Cardiac fibroblast (primary cell): ENCODE data around the gene POLDIP3.

Experiments
- DNase-seq, 2 donors: peaks; one replicate each; pipeline versions ENCODE4 v3.0.0 to v3.0.0-alpha.2; 2010; ENCODE audit warnings: low read depth in 2 of 2
- H3K4me3 ChIP-seq, 2 donors: replicated peaks in 1 of 2; 1 replicate in 1 of 2; 2 replicates in 1 of 2; pipeline ENCODE4 v1.5.1; 2011; ENCODE audit warnings: low read depth in 2 of 2, low read length in 2 of 2, mild to moderate bottlenecking in 2 of 2, moderate library complexity in 1 of 2
- TF ChIP-seq, protein P1 (sequence below): IDR thresholded peaks from one replicate; pipeline ENCODE4 v1.5.1; 2011; ENCODE audit warnings: low read depth, mild to moderate bottlenecking, low read length, inconsistent platforms

POLDIP3 gene

DNA sequence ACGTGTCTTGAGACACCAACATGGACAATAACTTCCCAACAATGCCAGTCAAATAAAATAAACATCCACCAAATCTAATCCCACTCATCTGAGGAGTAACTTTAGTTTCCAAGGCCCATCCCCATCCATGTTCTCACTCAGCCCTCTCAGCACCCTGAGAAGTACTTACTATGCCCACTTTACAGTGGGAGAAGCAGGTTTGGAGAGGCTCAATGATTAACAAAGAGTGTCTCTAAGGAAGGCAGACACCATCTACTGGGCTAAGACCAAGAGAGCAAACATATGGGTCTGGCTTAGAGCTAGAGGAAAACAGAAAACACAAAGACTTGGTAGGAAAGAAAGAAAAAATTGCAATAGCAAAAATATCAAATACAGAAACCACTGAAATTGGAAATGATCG, 11.3 kb downstream of the POLDIP3 start:
- H3K4me3 ChIP-seq: no peak overlapping the region
- TF ChIP-seq, protein P1, sequence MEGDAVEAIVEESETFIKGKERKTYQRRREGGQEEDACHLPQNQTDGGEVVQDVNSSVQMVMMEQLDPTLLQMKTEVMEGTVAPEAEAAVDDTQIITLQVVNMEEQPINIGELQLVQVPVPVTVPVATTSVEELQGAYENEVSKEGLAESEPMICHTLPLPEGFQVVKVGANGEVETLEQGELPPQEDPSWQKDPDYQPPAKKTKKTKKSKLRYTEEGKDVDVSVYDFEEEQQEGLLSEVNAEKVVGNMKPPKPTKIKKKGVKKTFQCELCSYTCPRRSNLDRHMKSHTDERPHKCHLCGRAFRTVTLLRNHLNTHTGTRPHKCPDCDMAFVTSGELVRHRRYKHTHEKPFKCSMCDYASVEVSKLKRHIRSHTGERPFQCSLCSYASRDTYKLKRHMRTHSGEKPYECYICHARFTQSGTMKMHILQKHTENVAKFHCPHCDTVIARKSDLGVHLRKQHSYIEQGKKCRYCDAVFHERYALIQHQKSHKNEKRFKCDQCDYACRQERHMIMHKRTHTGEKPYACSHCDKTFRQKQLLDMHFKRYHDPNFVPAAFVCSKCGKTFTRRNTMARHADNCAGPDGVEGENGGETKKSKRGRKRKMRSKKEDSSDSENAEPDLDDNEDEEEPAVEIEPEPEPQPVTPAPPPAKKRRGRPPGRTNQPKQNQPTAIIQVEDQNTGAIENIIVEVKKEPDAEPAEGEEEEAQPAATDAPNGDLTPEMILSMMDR: no peak
- DNase-seq: no peak

DNA sequence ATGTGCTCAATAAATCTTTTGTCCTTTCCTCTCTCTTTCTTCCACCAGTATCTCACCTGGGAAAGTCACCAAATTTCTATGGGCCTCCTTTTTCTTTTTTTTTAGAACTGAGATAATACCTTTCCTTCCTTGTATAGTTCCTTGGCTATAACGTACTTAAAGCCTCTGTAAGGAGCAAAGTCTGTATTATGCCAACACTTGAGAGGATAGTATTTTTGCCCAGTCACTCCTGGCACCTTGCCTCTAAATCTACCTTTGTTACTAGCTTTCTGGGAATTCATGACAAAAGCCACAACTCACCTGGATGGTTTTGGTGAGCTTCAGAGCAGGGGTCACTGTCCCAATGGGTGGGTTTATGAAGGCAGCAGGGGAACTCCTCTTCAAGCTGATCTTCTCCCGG, 12.2 kb downstream of the POLDIP3 start:
- TF ChIP-seq, protein P1: no peak
- H3K4me3 ChIP-seq: no peak overlapping the region
- no peak for DNase-seq

DNA sequence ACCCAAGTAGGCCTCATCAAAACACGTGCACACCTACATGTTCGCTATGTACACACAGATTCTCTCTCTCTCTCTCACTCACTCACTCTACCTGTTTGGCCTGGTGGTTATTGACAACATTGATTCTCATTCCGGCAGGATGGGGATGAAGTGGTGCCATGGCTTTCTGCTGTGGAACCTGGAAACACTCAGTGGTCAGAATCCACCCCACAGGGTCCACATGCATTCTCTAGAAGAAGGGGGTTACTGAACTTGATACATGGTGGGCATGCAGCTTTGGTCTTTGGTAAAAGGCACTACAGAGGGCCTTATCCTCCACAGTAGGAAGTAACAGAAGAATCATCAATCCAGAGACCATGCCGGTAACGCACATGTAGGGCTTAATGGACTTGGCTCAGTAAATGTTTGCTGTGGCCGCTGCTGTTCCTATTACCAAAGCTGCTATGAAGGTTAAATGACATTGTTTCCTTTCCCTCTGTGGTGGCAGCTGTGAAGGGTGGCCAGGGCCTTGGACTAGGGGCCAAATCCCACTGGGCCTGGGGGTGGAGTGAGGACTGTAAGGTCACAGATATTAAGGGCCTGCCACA, 12.7 kb downstream of the POLDIP3 start:
- no peak for DNase-seq
- no peak overlapping the region for H3K4me3 ChIP-seq
- TF ChIP-seq, protein P1: no peak

DNA sequence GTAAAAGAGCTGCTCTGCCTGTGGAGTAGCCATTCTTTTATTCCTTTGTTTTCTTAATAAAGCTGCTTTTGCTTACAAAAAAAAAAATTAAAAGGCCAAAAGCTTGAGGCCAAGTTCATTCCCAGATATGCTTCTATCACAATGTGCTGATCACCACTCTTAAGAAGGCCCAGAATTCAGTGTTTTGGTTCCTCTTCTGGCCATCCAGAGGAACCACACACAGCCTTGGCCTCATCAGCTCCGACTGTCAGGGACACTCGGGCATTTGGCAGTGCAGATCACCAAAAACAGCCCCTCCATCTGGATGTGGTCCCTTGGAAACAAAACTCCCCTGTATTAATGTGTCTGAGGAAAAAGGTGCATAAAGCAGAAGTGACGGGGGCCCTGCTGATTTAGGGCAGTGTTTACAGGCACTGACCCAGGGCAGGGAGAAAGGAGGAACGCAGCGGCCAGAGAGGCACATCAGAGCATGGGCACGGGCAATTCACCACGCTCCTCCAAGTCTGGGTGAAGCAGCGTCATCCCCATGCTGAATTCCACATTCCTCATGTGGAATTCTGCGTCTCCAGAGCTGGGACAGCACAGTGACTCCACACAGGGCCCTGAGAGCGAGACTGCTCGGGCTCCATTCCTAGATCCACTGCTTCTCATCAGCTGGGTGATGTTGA, 17.7 kb downstream of the POLDIP3 start:
- TF ChIP-seq, protein P1: no peak
- H3K4me3 ChIP-seq: no peak overlapping the region
- DNase-seq: no peak

DNA sequence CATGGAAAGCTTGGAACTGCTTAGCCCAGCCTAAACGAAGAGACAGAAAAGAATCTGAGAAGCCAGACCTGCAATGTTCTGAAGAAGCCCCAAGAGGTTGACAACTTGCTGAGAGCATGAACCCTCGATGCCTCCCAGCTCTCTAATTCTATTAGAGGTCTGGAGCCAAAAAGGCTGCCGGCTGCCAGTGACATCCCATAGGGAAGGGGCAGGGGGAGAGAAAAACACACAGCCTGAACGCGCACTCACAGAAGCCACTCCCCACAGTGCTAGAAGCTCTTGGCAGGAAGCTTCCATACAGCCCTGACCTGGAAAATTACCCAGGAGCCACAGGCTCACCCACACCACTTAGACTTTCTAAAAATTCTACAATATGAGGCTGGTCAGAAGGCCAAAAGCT, 18.3 kb downstream of the POLDIP3 start:
- peak in 1 of 2 donors; percentile 80 for DNase-seq
- TF ChIP-seq, protein P1: no peak
- no peak overlapping the region for H3K4me3 ChIP-seq

DNA sequence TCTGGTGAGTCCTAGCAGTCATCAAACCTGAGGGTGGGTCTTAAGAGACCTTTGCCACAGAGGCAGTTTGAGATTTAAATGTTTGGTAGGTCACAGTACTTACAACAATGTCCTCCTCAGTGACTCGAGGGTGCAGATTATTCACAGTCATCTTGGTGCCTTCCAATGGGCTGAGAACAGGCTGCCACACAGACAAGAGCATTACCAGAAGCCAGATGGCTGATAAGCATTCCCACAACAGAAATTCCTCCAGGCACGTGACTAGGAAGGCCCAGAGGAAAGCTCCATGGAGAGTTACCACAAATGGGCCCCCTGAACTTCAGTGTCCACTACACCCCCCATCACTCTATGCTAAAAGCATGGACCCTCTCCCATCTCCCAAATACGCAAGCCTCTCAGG, 19.2 kb downstream of the POLDIP3 start:
- peak in 1 of 2 donors; percentile 65 for DNase-seq
- no peak overlapping the region for H3K4me3 ChIP-seq
- TF ChIP-seq, protein P1: no peak

DNA sequence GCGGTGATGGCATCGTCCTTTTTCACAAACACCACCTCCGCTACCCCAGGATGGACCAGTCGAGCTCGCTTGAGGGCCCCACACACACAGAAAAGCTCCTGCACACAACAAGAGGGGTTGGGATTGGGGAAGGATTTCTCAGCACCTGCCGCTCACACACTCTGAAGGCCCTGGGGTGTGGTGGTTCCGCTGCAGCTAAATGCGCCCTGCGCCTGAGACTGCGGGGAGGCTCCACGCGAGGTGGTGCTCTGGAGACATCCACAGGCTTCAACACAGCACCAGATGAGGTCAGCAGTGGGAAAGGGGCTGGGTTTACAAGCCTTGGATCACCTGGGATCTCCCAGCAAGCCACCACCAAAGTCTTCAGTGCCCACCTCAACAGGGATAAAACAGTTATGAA, 22.7 kb downstream of the POLDIP3 start:
- TF ChIP-seq, protein P1: no peak
- no peak overlapping the region for H3K4me3 ChIP-seq
- no peak for DNase-seq
